Keratinocyte (primary cell): ENCODE results near the gene IMPDH1. TPM values are rescaled to one million over a fixed set of nuclear protein-coding genes. Genes with fewer than 3 reads are reported as not detected.

Experiments used
- DNase-seq: peaks from one replicate; pipeline ENCODE4 v3.0.0-alpha.2; 2011; ENCODE audit warnings: low read depth, missing footprints, low spot score
- FAIRE-seq: peaks from 2 replicates; lab custom pipeline; 2011; peaks lifted over from hg19 to GRCh38; lab: Jason Lieb, UNC
- H2AFZ ChIP-seq: 2 replicates; pipeline ENCODE4 v1.6.0; 2012; ENCODE audit warnings: low read length, control low read depth, inconsistent platforms; ENCODE audit not compliant: control insufficient read depth
- H3K27ac ChIP-seq: 2 replicates; pipeline ENCODE4 v1.5.1; 2011; ENCODE audit warnings: low read length; ENCODE audit not compliant: control insufficient read depth, insufficient read depth
- H3K27me3 ChIP-seq: 3 replicates; pipeline ENCODE4 v1.6.0; 2011; ENCODE audit warnings: low read length; ENCODE audit not compliant: control insufficient read depth, insufficient read depth; ENCODE audit errors: extremely low read depth
- H3K36me3 ChIP-seq, 2 experiments: 2 replicates in 1 of 2; 3 replicates in 1 of 2; pipeline ENCODE4 v1.5.1; 2011; ENCODE audit warnings: low read length in 2 of 2, mild to moderate bottlenecking in 1 of 2; ENCODE audit not compliant: control insufficient read depth in 2 of 2, insufficient read depth in 2 of 2; ENCODE audit errors: extremely low read depth in 1 of 2
- H3K4me1 ChIP-seq: 3 replicates; pipeline ENCODE4 v1.5.1; 2011; ENCODE audit warnings: low read length; ENCODE audit not compliant: control insufficient read depth, insufficient read depth; ENCODE audit errors: extremely low read depth
- H3K4me2 ChIP-seq: 3 replicates; pipeline ENCODE4 v1.6.0; 2011; ENCODE audit warnings: low read depth, low read length; ENCODE audit not compliant: control insufficient read depth, insufficient read depth; ENCODE audit errors: extremely low read depth
- H3K4me3 ChIP-seq, 3 experiments: fragments of 200-600 bp in 1 of 3; sonication (generic) in 1 of 3; 2 replicates in 2 of 3; 3 replicates in 1 of 3; pipeline ENCODE4 v1.5.1; 2011 to 2016; ENCODE audit warnings: low read length in 3 of 3, mild to moderate bottlenecking in 3 of 3, control low read depth in 2 of 3, inconsistent platforms in 1 of 3, low read depth in 1 of 3, mixed read lengths in 1 of 3, mixed run types in 1 of 3, moderate library complexity in 1 of 3; ENCODE audit not compliant: control insufficient read depth in 2 of 3, insufficient read depth in 2 of 3; ENCODE audit errors: extremely low read depth in 1 of 3
- H3K79me2 ChIP-seq: 2 replicates; pipeline ENCODE4 v1.6.0; 2012; ENCODE audit warnings: low read length; ENCODE audit not compliant: control insufficient read depth, insufficient read depth
- H3K9ac ChIP-seq: 3 replicates; pipeline ENCODE4 v1.6.0; 2011; ENCODE audit warnings: low read length; ENCODE audit not compliant: control insufficient read depth, insufficient read depth; ENCODE audit errors: extremely low read depth
- H3K9me1 ChIP-seq: 3 replicates; pipeline ENCODE4 v1.6.0; 2011; ENCODE audit warnings: low read length; ENCODE audit not compliant: control insufficient read depth, insufficient read depth; ENCODE audit errors: extremely low read depth
- H3K9me3 ChIP-seq: 2 replicates; pipeline ENCODE4 v1.5.1; 2012; ENCODE audit warnings: low read depth, low read length; ENCODE audit not compliant: control insufficient read depth
- H4K20me1 ChIP-seq: 3 replicates; pipeline ENCODE4 v1.6.0; 2011; ENCODE audit warnings: low read length; ENCODE audit not compliant: control insufficient read depth, insufficient read depth; ENCODE audit errors: extremely low read depth
- EZH2 ChIP-seq: IDR thresholded peaks from one replicate; pipeline ENCODE4 v1.6.1; 2012; ENCODE audit warnings: inconsistent platforms, mild to moderate bottlenecking, low read length, moderate library complexity
- dilution Hi-C: fragments of 300-500 bp; cut with MboI; formaldehyde crosslinking; loops from one replicate; pipeline ENCODE4 v1.7.0; 2020; ENCODE audit warnings: low sequenced_read_pairs; ENCODE audit not compliant: extremely low pct_ligation_motif_present
- polyA plus RNA-seq, 5 experiments: library from polyadenylated mRNA; depleted of rRNA in 3 of 5; stranded (reverse) in 3 of 5; stranded (forward) in 1 of 5; unstranded in 1 of 5; fragments of >200 nt; gene quantifications; 1 replicate in 1 of 5; 2 replicates in 3 of 5; 3 replicates in 1 of 5; pipeline versions ENCODE4 v1.2.1 to v1.2.3, GENCODE V29; 2011 to 2012; ENCODE audit warnings: missing spikeins in 2 of 5, low read depth in 1 of 5, low replicate concordance in 1 of 5
- TF ChIP-seq, protein P1 (sequence below), 3 experiments: IDR thresholded peaks in 1 of 3; conservative IDR thresholded peaks in 1 of 3; optimal IDR thresholded peaks in 1 of 3; 2 replicates in 2 of 3; 3 replicates in 1 of 3; pipeline versions ENCODE3 to v1.5.1; 2011; ENCODE audit warnings: low read length in 3 of 3, mild to moderate bottlenecking in 3 of 3, moderate library complexity in 2 of 3, control low read depth in 1 of 3, inconsistent platforms in 1 of 3; ENCODE audit not compliant: insufficient read depth in 2 of 3; ENCODE audit errors: extremely low read depth in 1 of 3

IMPDH1 gene
- polyA plus RNA-seq, 1 donor (not counting 4 experiments of a cell fraction or from before 2014, with no cell fraction given) = 56.2 TPM

DNA sequence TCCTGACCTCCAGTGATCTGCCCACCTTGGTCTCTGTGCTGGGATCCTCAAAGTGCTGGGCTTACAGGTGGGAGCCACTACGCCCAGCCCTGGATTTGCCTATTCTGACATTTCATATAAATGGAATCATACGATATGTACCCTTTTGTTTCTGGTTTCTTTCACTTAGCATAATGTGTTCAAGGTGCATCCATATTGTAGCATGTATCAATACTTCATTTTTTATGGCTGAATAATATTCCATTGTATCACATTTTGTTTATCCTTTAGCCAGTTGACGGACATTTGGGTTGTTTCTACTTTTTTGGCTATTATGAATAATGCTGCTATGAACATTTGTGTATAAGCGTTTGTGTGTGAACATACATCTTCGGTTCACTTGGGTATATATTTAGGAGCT is 41.1 kb upstream of the IMPDH1 start:
- H3K4me3 ChIP-seq = no peak overlapping the region
- H4K20me1 ChIP-seq = no peaks in the 10 kb centered on the region
- no peak overlapping the region for H3K4me2 ChIP-seq
- H3K27ac ChIP-seq = no peak overlapping the region
- dilution Hi-C loops = no loop called here
- no peak for TF ChIP-seq EZH2
- TF ChIP-seq, protein P1, sequence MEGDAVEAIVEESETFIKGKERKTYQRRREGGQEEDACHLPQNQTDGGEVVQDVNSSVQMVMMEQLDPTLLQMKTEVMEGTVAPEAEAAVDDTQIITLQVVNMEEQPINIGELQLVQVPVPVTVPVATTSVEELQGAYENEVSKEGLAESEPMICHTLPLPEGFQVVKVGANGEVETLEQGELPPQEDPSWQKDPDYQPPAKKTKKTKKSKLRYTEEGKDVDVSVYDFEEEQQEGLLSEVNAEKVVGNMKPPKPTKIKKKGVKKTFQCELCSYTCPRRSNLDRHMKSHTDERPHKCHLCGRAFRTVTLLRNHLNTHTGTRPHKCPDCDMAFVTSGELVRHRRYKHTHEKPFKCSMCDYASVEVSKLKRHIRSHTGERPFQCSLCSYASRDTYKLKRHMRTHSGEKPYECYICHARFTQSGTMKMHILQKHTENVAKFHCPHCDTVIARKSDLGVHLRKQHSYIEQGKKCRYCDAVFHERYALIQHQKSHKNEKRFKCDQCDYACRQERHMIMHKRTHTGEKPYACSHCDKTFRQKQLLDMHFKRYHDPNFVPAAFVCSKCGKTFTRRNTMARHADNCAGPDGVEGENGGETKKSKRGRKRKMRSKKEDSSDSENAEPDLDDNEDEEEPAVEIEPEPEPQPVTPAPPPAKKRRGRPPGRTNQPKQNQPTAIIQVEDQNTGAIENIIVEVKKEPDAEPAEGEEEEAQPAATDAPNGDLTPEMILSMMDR (optimal IDR thresholded peaks at IDR 0.05 in 1 of 3, IDR thresholded peaks at IDR 0.05 in 1 of 3, conservative IDR thresholded peaks at IDR 0.05 in 1 of 3; ENCODE audit: extremely low read depth in 1 of 3, insufficient read depth in 2 of 3, low read length in 3 of 3) = no peak
- H2AFZ ChIP-seq = no peak overlapping the region
- H3K27me3 ChIP-seq = peaks cover 3% of the 10 kb centered on the region
- peaks cover 1% of the 10 kb centered on the region for H3K79me2 ChIP-seq
- no peaks in the 10 kb centered on the region for H3K36me3 ChIP-seq
- no peak for DNase-seq
- no peaks in the 10 kb centered on the region for H3K9me3 ChIP-seq
- FAIRE-seq = no peak
- no peaks in the 10 kb centered on the region for H3K9me1 ChIP-seq
- H3K9ac ChIP-seq = no peak overlapping the region
- H3K4me1 ChIP-seq = peaks cover 5% of the 10 kb centered on the region

DNA sequence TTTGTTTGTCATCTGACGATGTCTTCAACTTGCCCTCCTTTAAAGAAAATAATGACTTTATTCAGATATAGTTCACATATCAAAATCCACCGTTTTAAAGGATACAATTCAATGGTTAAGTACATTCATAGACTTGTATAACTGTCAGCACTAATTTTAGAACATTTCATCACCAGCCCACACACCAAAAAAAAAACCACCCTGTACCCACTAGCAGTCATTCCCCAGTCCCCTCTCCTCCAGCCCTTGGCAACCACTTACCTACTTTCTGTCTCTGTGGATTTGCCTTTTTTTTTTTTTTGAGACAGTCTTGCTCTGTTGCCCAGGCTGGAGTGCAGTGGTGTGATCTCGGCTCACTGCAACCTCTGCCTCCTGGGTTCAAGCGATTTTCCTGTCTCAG is 40.6 kb upstream of the IMPDH1 start:
- DNase-seq (no peak), FAIRE-seq (no peak)
- TF ChIP-seq, protein P1 (optimal IDR thresholded peaks at IDR 0.05 in 1 of 3, IDR thresholded peaks at IDR 0.05 in 1 of 3, conservative IDR thresholded peaks at IDR 0.05 in 1 of 3; ENCODE audit: extremely low read depth in 1 of 3, insufficient read depth in 2 of 3, low read length in 3 of 3) = no peak
- no peak for TF ChIP-seq EZH2
- H3K9me1 ChIP-seq = no peaks in the 10 kb centered on the region
- no peak overlapping the region for H3K4me2 ChIP-seq
- H2AFZ ChIP-seq = no peak overlapping the region
- H3K27ac ChIP-seq = no peak overlapping the region
- H3K27me3 ChIP-seq = peaks cover 3% of the 10 kb centered on the region
- peaks cover 5% of the 10 kb centered on the region for H3K4me1 ChIP-seq
- no peaks in the 10 kb centered on the region for H3K79me2 ChIP-seq
- no peak overlapping the region for H3K4me3 ChIP-seq
- dilution Hi-C loops = no loop called here
- no peak overlapping the region for H3K9ac ChIP-seq
- H3K36me3 ChIP-seq = no peaks in the 10 kb centered on the region
- no peaks in the 10 kb centered on the region for H4K20me1 ChIP-seq
- no peaks in the 10 kb centered on the region for H3K9me3 ChIP-seq
